Measurements from ENCODE around the gene USO1. TPM values are rescaled to one million over a fixed set of nuclear protein-coding genes. Genes with fewer than 3 reads are reported as not detected.

The USO1 gene
- total and polyA plus RNA-seq, 2 of the 8 experiments (the other 6 are each of a cell fraction or from before 2014, with no cell fraction given) = 57.3 to 198 TPM

DNA sequence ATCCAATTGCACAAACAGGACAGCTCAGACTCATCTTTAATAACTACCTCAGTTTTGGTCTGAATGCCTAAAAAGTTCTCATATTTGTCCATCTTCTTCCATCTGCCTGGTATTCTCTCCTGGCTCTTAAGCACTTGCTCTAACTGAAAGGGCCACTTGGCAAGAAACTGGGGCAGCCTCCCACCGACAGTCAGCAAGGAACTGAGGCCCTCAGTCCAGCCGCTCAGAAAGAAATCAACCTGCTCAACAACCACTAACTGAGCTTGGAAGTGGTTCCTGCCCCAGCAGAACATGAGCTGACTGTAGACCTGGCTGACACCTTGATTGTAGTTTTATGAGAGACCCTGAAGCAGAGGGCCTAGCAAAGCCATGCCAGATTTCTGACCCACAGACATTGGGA lies 93.5 kb downstream of the USO1 start:
- FAIRE-seq (no peak), DNase-seq (ENCODE audit: low read depth in 1 of 2, low spot score in 2 of 2) (no peak)
- no peak overlapping the region for H2BK120ac ChIP-seq (replicated peaks; ENCODE audit: low read depth, low read length)
- no peak overlapping the region for H2AK5ac ChIP-seq (ENCODE audit: low read depth, low read length)
- no peak overlapping the region for H2BK12ac ChIP-seq (ENCODE audit: low read depth, low read length)
- no peak overlapping the region for H3K14ac ChIP-seq (ENCODE audit: insufficient read length)
- peaks cover 6 to 28% (median 23%) of the 10 kb centered on the region in 4 experiments for H3K36me3 ChIP-seq (ENCODE audit: control insufficient read depth in 2 of 4, insufficient read depth in 4 of 4, low read length in 3 of 4)
- no peak overlapping the region for H4K5ac ChIP-seq (ENCODE audit: insufficient read length, low read depth, low read length)
- H2BK15ac ChIP-seq (ENCODE audit: low read length) = no peak overlapping the region
- CTCF ChIA-PET (ENCODE audit: partially characterized antibody) = interaction anchor here (0.6 kb wide), 1 partner anchor 30 kb away, joined by 3 read pairs; no protein-coding TSS in a partner anchor
- H3K4me2 ChIP-seq (ENCODE audit: insufficient read depth in 1 of 2, low read depth in 2 of 2, low read length in 2 of 2) = no peak overlapping the region
- H4K20me1 ChIP-seq (replicated peaks in 1 of 2; ENCODE audit: control insufficient read depth in 1 of 2, insufficient read depth in 2 of 2, low read length in 2 of 2) = no peaks in the 10 kb centered on the region
- no peak overlapping the region for H3K56ac ChIP-seq (replicated peaks; ENCODE audit: insufficient read length, low read depth, low read length)
- H3K23ac ChIP-seq (ENCODE audit: insufficient read length) = no peak overlapping the region
- no peak overlapping the region for H3K9ac ChIP-seq (replicated peaks in 1 of 4; ENCODE audit: extremely low read depth in 1 of 4, low read depth in 3 of 4, low read length in 3 of 4)
- no peak overlapping the region for H3K4me3 ChIP-seq (ENCODE audit: extremely low read depth in 1 of 4, insufficient read depth in 2 of 4, low read depth in 3 of 4, low read length in 4 of 4)
- H3K4ac ChIP-seq (replicated peaks; ENCODE audit: insufficient read length, low read depth, low read length) = no peak overlapping the region
- H2AFZ ChIP-seq (ENCODE audit: low read length) = no peak overlapping the region
- no peak overlapping the region for H4K8ac ChIP-seq (ENCODE audit: extremely low read depth, insufficient read depth, low read length)
- no peaks in the 10 kb centered on the region for H3K79me1 ChIP-seq (ENCODE audit: low read depth, low read length)
- H2BK20ac ChIP-seq (ENCODE audit: low read length) = no peak overlapping the region
- POLR2A ChIA-PET (ENCODE audit: partially characterized antibody) = no interaction called here
- H3K4me1 ChIP-seq (replicated peaks in 1 of 4; ENCODE audit: control insufficient read depth in 3 of 4, insufficient read depth in 4 of 4, low read length in 3 of 4) = no peaks in the 10 kb centered on the region
- H4K91ac ChIP-seq (replicated peaks; ENCODE audit: insufficient read length, low read length) = no peak overlapping the region
- no peak overlapping the region for H3K18ac ChIP-seq (ENCODE audit: extremely low read depth, low read length)
- WGBS, 2 experiments (ENCODE audit: extremely low coverage in 1 of 2, insufficient coverage in 1 of 2, insufficient read length in 1 of 2, insufficient replicate concordance in 2 of 2, low coverage in 1 of 2, low lambda C conversion rate in 2 of 2, missing lambda C conversion rate in 1 of 2) = 95% methylated on average over 2 of the region's 2 CpGs; no CpG with 5 or more reads in 1 of the 2 experiments
- H3K9me3 ChIP-seq (ENCODE audit: insufficient read depth in 2 of 2, low read depth in 1 of 2, low read length in 1 of 2) = no peaks in the 10 kb centered on the region
- no peaks in the 10 kb centered on the region for H3K79me2 ChIP-seq (ENCODE audit: control insufficient read depth in 1 of 2, insufficient read depth in 2 of 2, low read length in 2 of 2)
- H3K23me2 ChIP-seq (ENCODE audit: low read depth, low read length) = no peaks in the 10 kb centered on the region
- H3K27ac ChIP-seq (ENCODE audit: low read depth, low read length) = no peak overlapping the region
- H3K27me3 ChIP-seq (replicated peaks in 1 of 4; ENCODE audit: control insufficient read depth in 3 of 4, extremely low read depth in 1 of 4, insufficient read depth in 3 of 4, low read length in 3 of 4) = no peaks in the 10 kb centered on the region
- no peak overlapping the region for H2BK5ac ChIP-seq (ENCODE audit: low read depth, low read length)
- TF ChIP-seq, protein P1, sequence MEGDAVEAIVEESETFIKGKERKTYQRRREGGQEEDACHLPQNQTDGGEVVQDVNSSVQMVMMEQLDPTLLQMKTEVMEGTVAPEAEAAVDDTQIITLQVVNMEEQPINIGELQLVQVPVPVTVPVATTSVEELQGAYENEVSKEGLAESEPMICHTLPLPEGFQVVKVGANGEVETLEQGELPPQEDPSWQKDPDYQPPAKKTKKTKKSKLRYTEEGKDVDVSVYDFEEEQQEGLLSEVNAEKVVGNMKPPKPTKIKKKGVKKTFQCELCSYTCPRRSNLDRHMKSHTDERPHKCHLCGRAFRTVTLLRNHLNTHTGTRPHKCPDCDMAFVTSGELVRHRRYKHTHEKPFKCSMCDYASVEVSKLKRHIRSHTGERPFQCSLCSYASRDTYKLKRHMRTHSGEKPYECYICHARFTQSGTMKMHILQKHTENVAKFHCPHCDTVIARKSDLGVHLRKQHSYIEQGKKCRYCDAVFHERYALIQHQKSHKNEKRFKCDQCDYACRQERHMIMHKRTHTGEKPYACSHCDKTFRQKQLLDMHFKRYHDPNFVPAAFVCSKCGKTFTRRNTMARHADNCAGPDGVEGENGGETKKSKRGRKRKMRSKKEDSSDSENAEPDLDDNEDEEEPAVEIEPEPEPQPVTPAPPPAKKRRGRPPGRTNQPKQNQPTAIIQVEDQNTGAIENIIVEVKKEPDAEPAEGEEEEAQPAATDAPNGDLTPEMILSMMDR (IDR thresholded peaks at IDR 0.05; ENCODE audit: control extremely low read depth in 1 of 3, insufficient read depth in 1 of 3, low read depth in 1 of 3, low read length in 3 of 3) = no peak
- TF ChIP-seq RFX5 (IDR thresholded peaks at IDR 0.05; ENCODE audit: borderline replicate concordance, low read depth, low read length) = no peak
- no peak for TF ChIP-seq EGR1 (IDR thresholded peaks at IDR 0.05; ENCODE audit: borderline replicate concordance, low read depth, low read length)
- TF ChIP-seq TBP (IDR thresholded peaks at IDR 0.05; ENCODE audit: low read depth, low read length) = no peak
- TF ChIP-seq SP1 (IDR thresholded peaks at IDR 0.05; ENCODE audit: low read depth, low read length) = no peak
- TF ChIP-seq JUN (IDR thresholded peaks at IDR 0.05; ENCODE audit: low read depth, low read length) = no peak
- no peak for TF ChIP-seq MAFK (IDR thresholded peaks at IDR 0.05; ENCODE audit: low read depth, low read length)
- no peak for TF ChIP-seq ATF2 (IDR thresholded peaks at IDR 0.05; ENCODE audit: low read length)
- no peak for TF ChIP-seq FOSL1 (IDR thresholded peaks at IDR 0.05; ENCODE audit: insufficient read depth, low read depth, low read length)
- TF ChIP-seq CBX5 (IDR thresholded peaks at IDR 0.05; ENCODE audit: low read depth, low read length) = no peak
